IMR-90 (cell line): ENCODE results near the gene OR2B3. TPM values are rescaled to one million over a fixed set of nuclear protein-coding genes. Genes with fewer than 3 reads are reported as not detected.

Source experiments
- ATAC-seq: fragments of 200-7000 bp; cut with Tn5 transposase; 2 replicates; pipeline ENCODE4 v1.9.1; 2020; ENCODE audit warnings: low read depth, mild to moderate bottlenecking, moderate library complexity
- BruUV-seq: library from RNA; stranded (reverse); fragments of 400-500 nt; replicated peaks from 2 replicates; lab custom pipeline; 2021; lab: Mats Ljungman, UMichigan
- CTCF ChIA-PET: fragments of 300-600 bp; formaldehyde crosslinking; extraction: SDS; loops from one replicate; lab custom pipeline; 2021; ENCODE audit warnings: antibody characterized with exemption; lab: Yijun Ruan, JAX
- POLR2A ChIA-PET: fragments of 300-600 bp; sonication (Branson Sonifier 250); formaldehyde crosslinking; loops from one replicate; lab custom pipeline; 2022; ENCODE audit warnings: antibody characterized with exemption; ENCODE audit not compliant: unreplicated experiment; lab: Charles Lee
- DNase-seq: peaks from one replicate; pipeline ENCODE4 v3.0.0; 2013
- H2AFZ ChIP-seq: replicated peaks from 2 replicates; pipeline ENCODE3; 2013; ENCODE audit warnings: low read length, mild to moderate bottlenecking; ENCODE audit not compliant: poor library complexity
- H2AK5ac ChIP-seq: 2 replicates; pipeline ENCODE4 v1.6.1; 2013; ENCODE audit warnings: low read depth, low read length, inconsistent platforms
- H2AK9ac ChIP-seq: replicated peaks from 2 replicates; pipeline ENCODE3; 2013; ENCODE audit warnings: mild to moderate bottlenecking, low read depth, low read length, moderate library complexity; ENCODE audit not compliant: poor library complexity
- H2BK120ac ChIP-seq: 2 replicates; pipeline ENCODE4 v1.6.1; 2013; ENCODE audit warnings: low read depth, low read length, inconsistent platforms
- H2BK15ac ChIP-seq: 3 replicates; pipeline ENCODE4 v1.6.1; 2013; ENCODE audit warnings: low read depth, low read length, inconsistent platforms
- H2BK20ac ChIP-seq: 2 replicates; pipeline ENCODE4 v1.6.1; 2013; ENCODE audit warnings: low read depth, mild to moderate bottlenecking, inconsistent platforms, low read length, moderate library complexity
- H2BK5ac ChIP-seq: 2 replicates; pipeline ENCODE4 v1.6.1; 2013; ENCODE audit warnings: mild to moderate bottlenecking, low read depth, low read length, inconsistent platforms; ENCODE audit not compliant: poor library complexity, severe bottlenecking
- H3K14ac ChIP-seq: replicated peaks from 2 replicates; pipeline ENCODE4 v1.6.1; 2013; ENCODE audit warnings: low read depth, low read length, inconsistent platforms
- H3K18ac ChIP-seq: 2 replicates; pipeline ENCODE4 v1.6.1; 2013; ENCODE audit warnings: low read depth, low read length, control low read depth
- H3K23ac ChIP-seq: 2 replicates; pipeline ENCODE4 v1.6.1; 2013; ENCODE audit warnings: low read depth, low read length, inconsistent platforms
- H3K27ac ChIP-seq: 2 replicates; pipeline ENCODE4 v1.5.1; 2013; ENCODE audit warnings: mild to moderate bottlenecking, control low read depth, low read length; ENCODE audit not compliant: insufficient read depth
- H3K27me3 ChIP-seq: 2 replicates; pipeline ENCODE4 v1.6.1; 2013; ENCODE audit warnings: low read length; ENCODE audit not compliant: control insufficient read depth, insufficient read depth
- H3K36me3 ChIP-seq: 2 replicates; pipeline ENCODE4 v1.6.1; 2013; ENCODE audit warnings: low read length, mixed read lengths; ENCODE audit not compliant: control insufficient read depth, insufficient read depth
- H3K4ac ChIP-seq: 2 replicates; pipeline ENCODE4 v1.6.1; 2013; ENCODE audit warnings: low read depth, low read length, inconsistent platforms
- H3K4me1 ChIP-seq: 2 replicates; pipeline ENCODE4 v1.6.1; 2013; ENCODE audit warnings: low read length, mixed read lengths; ENCODE audit not compliant: control insufficient read depth, insufficient read depth
- H3K4me2 ChIP-seq: 2 replicates; pipeline ENCODE4 v1.6.1; 2013; ENCODE audit warnings: low read depth, mild to moderate bottlenecking, control low read depth, low read length, moderate library complexity
- H3K4me3 ChIP-seq: 2 replicates; pipeline ENCODE4 v1.5.1; 2013; ENCODE audit warnings: low read depth, mild to moderate bottlenecking, control low read depth, low read length, moderate library complexity; ENCODE audit not compliant: insufficient read depth
- H3K56ac ChIP-seq: 2 replicates; pipeline ENCODE4 v1.6.1; 2013; ENCODE audit warnings: low read length, inconsistent platforms; ENCODE audit not compliant: insufficient read depth; ENCODE audit errors: extremely low read depth
- H3K79me1 ChIP-seq, 2 experiments: 2 replicates each; pipeline ENCODE4 v1.6.1; 2013; ENCODE audit warnings: low read length in 2 of 2, inconsistent platforms in 1 of 2, low read depth in 1 of 2
- H3K9ac ChIP-seq: 2 replicates; pipeline ENCODE4 v1.6.1; 2013; ENCODE audit warnings: low read depth, low read length, control low read depth
- H3K9me1 ChIP-seq: 2 replicates; pipeline ENCODE4 v1.6.1; 2013; ENCODE audit warnings: low read length, inconsistent platforms; ENCODE audit not compliant: insufficient read depth
- H3K9me3 ChIP-seq: 2 replicates; pipeline ENCODE4 v1.6.1; 2013; ENCODE audit warnings: low read length; ENCODE audit not compliant: control insufficient read depth, insufficient read depth
- H4K20me1 ChIP-seq: 2 replicates; pipeline ENCODE4 v1.6.1; 2013; ENCODE audit warnings: low read length, inconsistent platforms; ENCODE audit not compliant: insufficient read depth
- H4K5ac ChIP-seq: 2 replicates; pipeline ENCODE4 v1.6.1; 2013; ENCODE audit warnings: mild to moderate bottlenecking, low read depth, low read length, control low read depth
- H4K8ac ChIP-seq, 2 experiments: 2 replicates each; pipeline ENCODE4 v1.6.1; 2013; ENCODE audit warnings: low read depth in 2 of 2, low read length in 2 of 2, control low read depth in 1 of 2, inconsistent platforms in 1 of 2
- H4K91ac ChIP-seq: 2 replicates; pipeline ENCODE4 v1.6.1; 2013; ENCODE audit warnings: low read depth, low read length, inconsistent platforms; ENCODE audit not compliant: insufficient read depth
- BHLHE40 ChIP-seq: fragments of 150-350 bp; IDR thresholded peaks from 2 replicates; pipeline ENCODE4 v1.6.1; 2016; ENCODE audit warnings: mild to moderate bottlenecking, low read depth, low read length
- CEBPB ChIP-seq: IDR thresholded peaks from 2 replicates; pipeline ENCODE4 v1.6.1; 2012; ENCODE audit warnings: low read depth, low read length, improper control_type of control experiment
- FOS ChIP-seq: fragments of 150-350 bp; IDR thresholded peaks from 2 replicates; pipeline ENCODE4 v1.6.1; 2016; ENCODE audit warnings: low read depth, low read length
- MAZ ChIP-seq: IDR thresholded peaks from 2 replicates; pipeline ENCODE4 v1.6.1; 2012; ENCODE audit warnings: low read depth, mild to moderate bottlenecking, low read length, improper control_type of control experiment, moderate library complexity, borderline replicate concordance
- WGBS, 2 experiments: methylation state at CpG; one replicate each; pipeline versions ENCODE4 v1.1.5 to v1.1.7; 2013; ENCODE audit warnings: missing lambda C conversion rate in 2 of 2; ENCODE audit not compliant: insufficient read length in 1 of 2; ENCODE audit errors: extremely low coverage in 2 of 2; 5-methylcytosine and 5-hydroxymethylcytosine counted together
- dilution Hi-C: fragments of 300-500 bp; cut with HindIII; formaldehyde crosslinking; loops from one replicate; pipeline ENCODE4 v1.14.3; 2018; ENCODE audit warnings: low sequenced_read_pairs; ENCODE audit not compliant: unreplicated experiment
- in situ Hi-C: fragments of 300-500 bp; cut with MboI; formaldehyde crosslinking; loops from 3 replicates; pipeline ENCODE4 v1.14.3; 2019; ENCODE audit warnings: low sequenced_read_pairs, inconsistent platforms, mixed read lengths
- intact Hi-C: fragments of 100-400 bp; cut with micrococcal nuclease; formaldehyde crosslinking; loops from 2 replicates; pipeline ENCODE4 v1.10.0; 2022
- polyA plus RNA-seq, 3 experiments: library from polyadenylated mRNA; depleted of rRNA; stranded (reverse); fragments of >200 nt; gene quantifications; 2 replicates each; pipeline ENCODE4 v1.2.3, GENCODE V29; 2012; ENCODE audit warnings: low replicate concordance in 1 of 3
- total RNA-seq: library from RNA; depleted of rRNA; stranded (reverse); fragments of >200 nt; gene quantifications from 2 replicates; pipeline ENCODE4 v1.2.3, GENCODE V29; 2012

Gene OR2B3
- total and polyA plus RNA-seq, 2 of the 4 experiments (the other 2 are of a cell fraction) = not detected

DNA sequence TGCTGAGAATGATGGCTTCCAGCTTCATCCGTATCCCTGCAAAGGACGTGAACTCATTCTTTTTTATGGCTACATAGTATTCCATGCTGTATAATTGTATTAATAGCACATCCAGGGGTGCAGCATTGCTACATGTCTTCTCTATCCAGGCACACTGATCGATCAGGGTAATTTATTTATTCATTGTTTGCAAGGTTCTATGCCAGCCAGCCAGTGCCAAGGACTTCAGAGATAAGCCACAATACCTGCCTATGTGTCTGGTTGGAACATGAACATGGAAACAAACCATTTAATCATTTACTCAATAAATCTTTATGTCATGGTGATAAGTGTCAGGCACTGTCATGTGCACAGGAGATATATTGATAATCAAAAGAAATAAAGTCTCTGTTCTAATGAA lies 5.8 kb upstream of the OR2B3 start:
- no peak overlapping the region for H3K4me2 ChIP-seq
- no peak overlapping the region for H2BK120ac ChIP-seq
- in situ Hi-C loops (no loop called here), intact Hi-C loops (no loop called here), dilution Hi-C loops (no loop called here)
- H2BK20ac ChIP-seq = no peak overlapping the region
- H2BK5ac ChIP-seq = no peak overlapping the region
- no TSS peak for BruUV-seq
- H3K56ac ChIP-seq = no peak overlapping the region
- no peak for DNase-seq
- no peaks in the 10 kb centered on the region for H3K36me3 ChIP-seq
- H4K20me1 ChIP-seq = no peaks in the 10 kb centered on the region
- no peaks in the 10 kb centered on the region for H3K79me1 ChIP-seq
- no peak overlapping the region for H3K27ac ChIP-seq
- H3K4me1 ChIP-seq = no peaks in the 10 kb centered on the region
- H4K8ac ChIP-seq = no peak overlapping the region
- no peak overlapping the region for H3K4me3 ChIP-seq
- H3K18ac ChIP-seq = no peak overlapping the region
- WGBS, 2 experiments = no CpG with 5 or more reads among the region's 3 CpGs
- no peak for TF ChIP-seq MAZ
- TF ChIP-seq BHLHE40 = no peak
- TF ChIP-seq CEBPB = no peak
- no peak for TF ChIP-seq FOS
- no peak overlapping the region for H3K4ac ChIP-seq
- no peaks in the 10 kb centered on the region for H3K9me1 ChIP-seq
- H3K9me3 ChIP-seq = peaks cover 2% of the 10 kb centered on the region; the same call in 1 of the 2 replicates
- no peak overlapping the region for H2AK5ac ChIP-seq
- no peak overlapping the region for H3K9ac ChIP-seq
- H3K23ac ChIP-seq = no peak overlapping the region
- H4K5ac ChIP-seq = no peak overlapping the region
- POLR2A ChIA-PET = no interaction called here
- H2AK9ac ChIP-seq = no peak overlapping the region
- CTCF ChIA-PET = no interaction called here
- H3K27me3 ChIP-seq = no peaks in the 10 kb centered on the region
- ATAC-seq = no peak
- no peak overlapping the region for H3K14ac ChIP-seq
- no peak overlapping the region for H2BK15ac ChIP-seq
- H4K91ac ChIP-seq = no peak overlapping the region
- H2AFZ ChIP-seq = no peak overlapping the region
